SK-N-SH treated with all-trans-retinoic acid at 6 μM for 48 hours (cell line): Measurements from ENCODE around the gene BPIFA3.

Experiments
- ATAC-seq: fragments of 200-7000 bp; cut with Tn5 transposase; 3 replicates; pipeline ENCODE4 v1.9.1; 2020; ENCODE audit warnings: mild to moderate bottlenecking, moderate library complexity
- BACH2 ChIP-seq: fragments of 250-450 bp; sonication (Bioruptor Pico); IDR thresholded peaks from 2 replicates; pipeline ENCODE4 v1.9.0; 2021; ENCODE audit warnings: mild to moderate bottlenecking, borderline replicate concordance
- CSDC2 ChIP-seq: fragments of 250-450 bp; sonication (Bioruptor Pico); IDR thresholded peaks from 2 replicates; pipeline ENCODE4 v1.5.0; 2020; ENCODE audit warnings: mild to moderate bottlenecking, moderate library complexity
- CSRNP3 ChIP-seq: fragments of 250-450 bp; sonication (Bioruptor Pico); IDR thresholded peaks from 2 replicates; pipeline ENCODE4 v1.5.1; 2021; ENCODE audit warnings: mild to moderate bottlenecking, moderate library complexity
- GLIS3 ChIP-seq: fragments of 250-450 bp; sonication (Bioruptor Pico); IDR thresholded peaks from 2 replicates; pipeline ENCODE4 v1.5.0; 2020; ENCODE audit warnings: mild to moderate bottlenecking, moderate library complexity
- OSR1 ChIP-seq: fragments of 250-450 bp; sonication (Bioruptor Pico); IDR thresholded peaks from 2 replicates; pipeline ENCODE4 v1.8.0; 2022; ENCODE audit warnings: moderate library complexity, mild to moderate bottlenecking, inconsistent platforms
- PPARA ChIP-seq: fragments of 250-450 bp; sonication (Bioruptor Pico); IDR thresholded peaks from 2 replicates; pipeline ENCODE4 v1.5.0; 2020; ENCODE audit warnings: mild to moderate bottlenecking, borderline replicate concordance
- RARB ChIP-seq: fragments of 250-450 bp; sonication (Bioruptor Pico); IDR thresholded peaks from 2 replicates; pipeline ENCODE4 v1.8.0; 2021; ENCODE audit warnings: mild to moderate bottlenecking, moderate library complexity
- SNAI2 ChIP-seq: fragments of 250-450 bp; sonication (Bioruptor Pico); IDR thresholded peaks from 2 replicates; pipeline ENCODE4 v1.5.0; 2020; ENCODE audit warnings: mild to moderate bottlenecking, moderate library complexity
- TCF4 ChIP-seq: fragments of 250-450 bp; sonication (Bioruptor Pico); IDR thresholded peaks from 2 replicates; pipeline ENCODE4 v1.8.0; 2021; ENCODE audit warnings: mild to moderate bottlenecking, moderate library complexity, borderline replicate concordance
- TSHZ2 ChIP-seq: fragments of 250-450 bp; sonication (Bioruptor Pico); IDR thresholded peaks from 2 replicates; pipeline ENCODE4 v1.5.0; 2020; ENCODE audit warnings: mild to moderate bottlenecking, moderate library complexity
- ZC3H10 ChIP-seq: fragments of 250-450 bp; sonication (Bioruptor Pico); IDR thresholded peaks from 2 replicates; pipeline ENCODE4 v1.5.1; 2021; ENCODE audit warnings: mild to moderate bottlenecking, moderate library complexity
- ZFP3 ChIP-seq: fragments of 250-450 bp; sonication (Bioruptor Pico); IDR thresholded peaks from 2 replicates; pipeline ENCODE4 v1.5.0; 2020; ENCODE audit warnings: mild to moderate bottlenecking, moderate library complexity
- ZFP30 ChIP-seq: fragments of 450-650 bp; formaldehyde crosslinking; IDR thresholded peaks from 2 replicates; pipeline ENCODE4 v1.5.0; 2022; ENCODE audit warnings: mild to moderate bottlenecking, moderate library complexity
- ZNF565 ChIP-seq: fragments of 450-650 bp; formaldehyde crosslinking; conservative IDR thresholded peaks from 2 replicates; pipeline ENCODE4 v1.5.0; 2020; ENCODE audit warnings: low read depth, mild to moderate bottlenecking, moderate library complexity
- TF ChIP-seq, protein P1 (sequence below): fragments of 250-450 bp; sonication (Bioruptor Pico); IDR thresholded peaks from 2 replicates; pipeline ENCODE4 v1.8.0; 2021; ENCODE audit warnings: low read depth, mild to moderate bottlenecking, moderate library complexity, borderline replicate concordance
- TF ChIP-seq, protein P2 (sequence below): fragments of 250-450 bp; sonication (Bioruptor Pico); IDR thresholded peaks from 2 replicates; pipeline ENCODE4 v1.8.0; 2020; ENCODE audit warnings: mild to moderate bottlenecking, moderate library complexity, borderline replicate concordance

The BPIFA3 gene

DNA sequence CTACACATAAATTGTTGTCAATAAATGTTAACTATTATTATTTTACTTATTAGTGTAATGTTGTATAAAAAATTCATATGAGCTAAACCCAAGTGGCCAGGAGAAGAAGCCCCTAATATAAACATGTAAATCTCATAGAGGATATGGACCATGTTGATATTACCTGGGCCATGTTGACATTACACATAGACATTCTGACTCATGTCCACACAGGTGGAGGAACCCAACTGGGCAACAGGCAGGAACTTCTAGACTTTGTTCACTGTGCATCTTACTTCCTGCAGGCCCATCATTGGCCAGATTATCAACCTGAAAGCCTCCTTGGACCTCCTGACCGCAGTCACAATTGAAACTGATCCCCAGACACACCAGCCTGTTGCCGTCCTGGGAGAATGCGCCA is 42.0 kb upstream of the BPIFA3 start:
- no peak for ATAC-seq
- TF ChIP-seq SNAI2 (no peak), GLIS3 (CRISPR knock-in tag) (no peak), ZC3H10 (CRISPR knock-in tag) (no peak)

DNA sequence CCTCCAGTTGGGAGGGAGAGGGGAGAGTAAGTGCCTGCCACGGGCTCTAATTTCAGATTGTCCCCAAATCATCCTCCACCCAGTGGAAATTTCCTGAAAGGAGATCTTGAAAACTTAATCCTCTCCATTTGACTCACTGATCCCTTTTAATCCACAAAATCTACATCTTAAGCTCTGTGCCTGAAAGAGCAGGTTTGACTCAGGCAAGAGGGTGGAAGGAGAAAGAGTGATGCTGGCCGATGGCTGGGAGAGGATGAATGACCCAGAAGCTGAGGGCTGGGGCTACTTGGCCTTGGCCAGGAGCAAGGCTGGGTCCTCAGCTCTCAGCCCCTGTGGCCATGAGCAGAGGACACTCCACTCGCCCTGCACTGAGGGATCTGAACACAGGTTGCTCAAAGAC is 41.1 kb upstream of the BPIFA3 start:
- ATAC-seq = no peak
- TF ChIP-seq ZFP3 (CRISPR knock-in tag) = no peak
- TF ChIP-seq TCF4 (CRISPR knock-in tag) = no peak
- no peak for TF ChIP-seq BACH2 (CRISPR knock-in tag)
- TF ChIP-seq, all 23 proteins: peak for 0

DNA sequence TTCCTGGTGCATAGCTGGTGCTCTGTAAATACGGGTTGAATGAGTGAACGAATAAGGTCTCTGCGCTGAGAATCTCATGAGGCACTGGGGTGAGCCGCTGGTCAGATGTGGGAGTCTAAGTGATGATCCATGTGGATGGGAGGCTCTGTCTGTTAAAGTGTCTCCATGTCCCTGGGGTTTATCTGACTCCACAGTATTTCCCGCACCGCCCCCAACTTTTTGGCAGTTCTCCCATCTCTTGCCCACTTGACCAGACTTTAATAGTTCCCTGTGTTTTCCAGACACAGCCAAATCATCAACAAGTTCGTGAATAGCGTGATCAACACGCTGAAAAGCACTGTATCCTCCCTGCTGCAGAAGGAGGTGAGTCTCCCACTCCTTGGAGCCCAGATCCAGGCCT is 39.3 kb upstream of the BPIFA3 start:
- no peak for ATAC-seq
- no peak for TF ChIP-seq ZNF565 (CRISPR knock-in tag)
- TF ChIP-seq CSRNP3 = no peak
- TF ChIP-seq GLIS3 (CRISPR knock-in tag) = no peak
- TF ChIP-seq, protein P1, sequence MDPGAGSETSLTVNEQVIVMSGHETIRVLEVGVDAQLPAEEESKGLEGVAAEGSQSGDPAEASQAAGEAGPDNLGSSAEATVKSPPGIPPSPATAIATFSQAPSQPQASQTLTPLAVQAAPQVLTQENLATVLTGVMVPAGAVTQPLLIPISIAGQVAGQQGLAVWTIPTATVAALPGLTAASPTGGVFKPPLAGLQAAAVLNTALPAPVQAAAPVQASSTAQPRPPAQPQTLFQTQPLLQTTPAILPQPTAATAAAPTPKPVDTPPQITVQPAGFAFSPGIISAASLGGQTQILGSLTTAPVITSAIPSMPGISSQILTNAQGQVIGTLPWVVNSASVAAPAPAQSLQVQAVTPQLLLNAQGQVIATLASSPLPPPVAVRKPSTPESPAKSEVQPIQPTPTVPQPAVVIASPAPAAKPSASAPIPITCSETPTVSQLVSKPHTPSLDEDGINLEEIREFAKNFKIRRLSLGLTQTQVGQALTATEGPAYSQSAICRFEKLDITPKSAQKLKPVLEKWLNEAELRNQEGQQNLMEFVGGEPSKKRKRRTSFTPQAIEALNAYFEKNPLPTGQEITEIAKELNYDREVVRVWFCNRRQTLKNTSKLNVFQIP (CRISPR knock-in tag) = no peak
- TF ChIP-seq SNAI2 = no peak
- no peak for TF ChIP-seq RARB
- no peak for TF ChIP-seq ZFP3 (CRISPR knock-in tag)
- no peak for TF ChIP-seq TSHZ2 (CRISPR knock-in tag)
- TF ChIP-seq OSR1 = no peak

GRCh38 chr20:33178726-33179125 is 38.4 kb upstream of the BPIFA3 start:
- no peak for ATAC-seq

GRCh38 chr20:33180169-33180568 is 37.0 kb upstream of the BPIFA3 start:
- no peak for ATAC-seq
- TF ChIP-seq GLIS3 (CRISPR knock-in tag) (no peak), PPARA (CRISPR knock-in tag) (no peak), BACH2 (CRISPR knock-in tag) (no peak), TSHZ2 (CRISPR knock-in tag) (no peak), CSRNP3 (no peak), CSDC2 (CRISPR knock-in tag) (no peak), ZFP30 (CRISPR knock-in tag) (no peak)
- TF ChIP-seq, protein P1 (CRISPR knock-in tag) = no peak
- TF ChIP-seq, protein P2, sequence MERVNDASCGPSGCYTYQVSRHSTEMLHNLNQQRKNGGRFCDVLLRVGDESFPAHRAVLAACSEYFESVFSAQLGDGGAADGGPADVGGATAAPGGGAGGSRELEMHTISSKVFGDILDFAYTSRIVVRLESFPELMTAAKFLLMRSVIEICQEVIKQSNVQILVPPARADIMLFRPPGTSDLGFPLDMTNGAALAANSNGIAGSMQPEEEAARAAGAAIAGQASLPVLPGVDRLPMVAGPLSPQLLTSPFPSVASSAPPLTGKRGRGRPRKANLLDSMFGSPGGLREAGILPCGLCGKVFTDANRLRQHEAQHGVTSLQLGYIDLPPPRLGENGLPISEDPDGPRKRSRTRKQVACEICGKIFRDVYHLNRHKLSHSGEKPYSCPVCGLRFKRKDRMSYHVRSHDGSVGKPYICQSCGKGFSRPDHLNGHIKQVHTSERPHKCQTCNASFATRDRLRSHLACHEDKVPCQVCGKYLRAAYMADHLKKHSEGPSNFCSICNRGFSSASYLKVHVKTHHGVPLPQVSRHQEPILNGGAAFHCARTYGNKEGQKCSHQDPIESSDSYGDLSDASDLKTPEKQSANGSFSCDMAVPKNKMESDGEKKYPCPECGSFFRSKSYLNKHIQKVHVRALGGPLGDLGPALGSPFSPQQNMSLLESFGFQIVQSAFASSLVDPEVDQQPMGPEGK = no peak

More at GRCh38 chr20:33178726-33179125, 38.4 kb upstream of the BPIFA3 start:
- TF ChIP-seq BACH2 (CRISPR knock-in tag) (no peak), OSR1 (no peak), GLIS3 (CRISPR knock-in tag) (no peak)
